SIG-M5 (cell line): ENCODE measurements around the gene LRRC74A.
"Not testable (repeated sequence)": the region's sequence is repeated elsewhere in the genome, so short reads cannot be mapped to it uniquely, and the experiment has no call there.

Experiments
- DNase-seq: peaks from one replicate; lab custom pipeline; 2025; lab: John Stamatoyannopoulos, UW

LRRC74A gene

DNA sequence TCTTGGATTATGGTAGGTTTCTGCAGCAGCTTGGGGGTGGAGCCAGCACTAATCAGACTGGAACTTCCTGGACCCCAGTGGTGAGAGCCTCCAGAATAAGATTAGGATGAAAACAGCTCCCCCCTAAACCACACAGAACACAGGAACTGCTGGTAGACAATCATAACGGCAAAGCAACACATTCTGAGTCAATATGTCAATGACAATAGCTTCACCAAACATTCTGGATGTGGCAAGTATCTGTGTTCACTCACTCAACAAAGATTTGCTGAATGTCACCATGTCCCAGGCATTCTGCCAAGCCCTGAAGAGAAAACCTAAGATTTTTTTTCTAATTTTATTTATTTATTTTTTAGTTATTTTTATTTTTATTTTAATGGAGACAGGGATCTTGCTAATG, 65.2 kb downstream of the LRRC74A start:
- DNase-seq: no peak

DNA sequence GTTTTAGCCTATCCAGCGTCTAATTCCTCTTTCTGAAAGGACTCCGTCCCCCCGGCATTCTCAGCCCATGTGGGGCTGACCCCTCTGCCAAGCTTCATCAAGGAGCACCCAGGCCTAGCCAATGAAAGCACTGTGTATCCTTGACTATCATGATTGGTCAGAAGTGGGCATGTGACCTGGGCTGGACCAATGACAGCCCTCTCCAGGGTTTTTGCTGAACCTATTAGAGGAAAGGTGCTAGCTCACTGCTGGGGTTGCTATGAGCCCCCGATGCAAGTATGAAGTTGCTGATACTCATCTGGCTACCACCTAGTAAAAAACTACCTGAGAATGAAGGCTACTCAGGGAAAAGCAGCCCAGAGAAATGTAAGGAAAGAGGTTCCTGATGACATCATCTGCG, 68.1 kb downstream of the LRRC74A start:
- no peak for DNase-seq

DNA sequence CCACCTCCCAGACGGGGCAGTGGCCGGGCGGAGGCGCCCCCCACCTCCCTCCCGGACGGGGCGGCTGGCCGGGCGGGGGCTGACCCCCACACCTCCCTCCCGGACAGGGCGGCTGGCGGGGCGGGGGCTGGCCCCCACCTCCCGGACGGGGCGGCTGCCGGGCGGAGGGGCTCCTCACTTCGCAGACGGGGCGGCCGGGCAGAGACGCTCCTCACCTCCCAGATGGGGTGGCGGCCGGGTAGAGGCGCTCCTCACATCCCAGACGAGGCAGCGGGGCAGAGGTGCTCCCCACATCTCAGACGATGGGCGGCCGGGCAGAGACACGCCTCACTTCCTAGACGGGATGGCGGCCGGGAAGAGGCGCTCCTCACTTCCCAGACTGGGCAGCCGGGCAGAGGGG, 71.8 kb downstream of the LRRC74A start:
- DNase-seq: not testable (repeated sequence)

DNA sequence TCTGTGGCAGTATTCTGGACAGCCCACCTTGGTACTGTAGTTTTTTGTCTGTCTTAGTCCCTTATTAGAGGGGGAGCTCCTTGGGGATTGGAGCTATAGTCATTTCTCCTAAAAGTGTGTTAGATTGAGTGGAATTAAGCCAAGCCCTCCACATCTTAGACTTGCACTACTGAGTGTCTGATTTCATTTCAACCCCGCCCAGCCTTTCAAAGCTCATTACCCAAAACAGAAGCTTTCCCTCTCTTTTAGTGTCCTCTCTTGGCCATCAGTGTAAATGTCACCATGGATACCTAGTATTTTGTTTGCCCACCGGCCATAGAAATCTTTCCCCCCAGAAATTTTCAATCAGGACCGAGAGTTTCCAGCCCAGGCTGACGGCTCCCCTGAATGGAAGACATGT, 74.5 kb downstream of the LRRC74A start:
- no peak for DNase-seq

DNA sequence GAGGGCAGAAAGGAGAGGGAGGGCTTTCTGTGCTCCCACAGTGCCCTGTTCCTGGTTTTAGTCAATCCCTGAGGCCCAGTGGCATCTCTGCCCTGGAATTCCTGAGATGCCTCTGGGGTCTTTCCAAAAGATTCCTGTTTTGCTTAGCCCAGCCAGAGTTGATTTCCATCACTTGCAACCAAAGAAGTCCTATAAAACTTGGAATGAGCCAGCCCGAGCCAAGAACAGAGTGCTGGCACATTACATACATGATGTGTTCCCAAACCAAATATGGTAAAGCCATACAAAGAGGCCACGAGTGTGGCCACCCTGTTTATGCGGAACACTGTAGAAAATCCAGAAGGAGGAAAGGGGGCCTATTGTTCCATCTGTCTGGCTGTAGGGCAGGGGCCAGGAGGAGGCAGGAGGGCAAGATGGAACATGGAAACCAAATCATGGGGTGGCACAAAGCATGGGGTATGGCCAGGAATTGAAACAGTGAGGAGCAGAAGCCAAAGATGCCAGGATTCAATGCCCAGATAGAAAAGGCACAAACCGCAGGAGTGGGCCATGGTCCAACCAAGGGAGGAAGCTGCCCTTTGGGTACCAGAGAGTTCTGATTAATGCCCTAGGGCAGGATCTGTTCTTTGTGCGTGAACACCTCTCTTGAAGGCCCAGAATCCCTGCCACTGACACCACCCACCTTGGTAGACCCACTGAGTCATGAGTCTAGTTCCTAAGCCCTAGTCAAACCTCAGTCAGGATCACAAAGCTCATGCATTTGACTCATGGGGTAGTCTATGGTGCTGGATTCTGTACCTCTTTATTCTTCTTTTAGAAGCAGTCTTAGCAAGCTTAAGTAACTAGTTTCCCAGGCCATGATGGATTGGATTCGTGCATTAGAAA, 75.2 kb downstream of the LRRC74A start:
- DNase-seq: no peak

DNA sequence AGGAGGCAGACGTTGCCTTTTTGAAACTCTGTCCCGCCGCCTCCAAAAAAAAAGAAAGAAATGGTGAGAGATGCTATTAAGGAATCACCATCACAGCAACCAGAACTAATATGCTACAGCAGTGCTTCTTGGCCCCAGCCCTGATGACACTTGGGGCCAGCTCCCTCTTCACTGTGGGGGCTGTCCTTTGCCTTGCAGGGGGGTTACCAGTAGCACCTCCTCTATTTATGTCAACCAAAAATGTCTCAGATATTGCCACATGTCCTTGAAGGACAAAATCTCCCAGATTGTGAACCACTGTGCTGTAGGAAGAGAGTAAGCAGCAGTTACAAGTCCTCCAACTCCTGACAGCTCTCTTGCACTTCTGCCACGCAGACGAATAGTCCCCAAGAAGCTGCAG, 76.4 kb downstream of the LRRC74A start:
- DNase-seq: no peak

DNA sequence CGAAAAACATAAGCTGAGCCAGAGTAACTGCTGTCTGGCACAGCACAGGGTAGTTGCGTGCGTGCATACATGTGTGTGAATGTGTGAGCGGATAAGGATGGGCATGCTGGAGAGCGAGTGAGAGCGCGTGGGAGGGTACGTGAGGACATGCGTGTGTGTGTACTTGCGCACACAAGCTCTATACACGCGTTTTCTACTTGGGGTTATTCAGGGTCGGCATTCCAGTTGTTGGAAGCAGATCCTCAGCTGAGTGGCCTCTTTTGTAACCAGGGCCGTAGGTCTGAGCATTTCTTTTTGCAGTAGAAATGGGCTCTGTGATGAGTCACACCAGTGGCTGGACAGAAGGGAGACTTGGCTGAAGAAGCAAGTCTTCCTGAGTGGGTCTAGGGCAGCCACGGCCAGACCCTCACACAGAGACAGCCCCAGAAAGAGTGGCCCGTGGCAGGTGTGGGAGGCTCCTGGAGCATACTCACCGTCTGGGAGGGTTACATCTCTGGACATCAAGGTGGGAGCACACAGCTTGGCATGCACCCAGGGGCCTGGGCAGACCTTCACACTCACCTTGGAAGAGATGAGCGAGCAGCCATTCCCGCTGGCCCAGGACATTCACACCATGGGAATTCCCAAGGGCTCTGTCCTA, 78.0 kb downstream of the LRRC74A start:
- DNase-seq: no peak

DNA sequence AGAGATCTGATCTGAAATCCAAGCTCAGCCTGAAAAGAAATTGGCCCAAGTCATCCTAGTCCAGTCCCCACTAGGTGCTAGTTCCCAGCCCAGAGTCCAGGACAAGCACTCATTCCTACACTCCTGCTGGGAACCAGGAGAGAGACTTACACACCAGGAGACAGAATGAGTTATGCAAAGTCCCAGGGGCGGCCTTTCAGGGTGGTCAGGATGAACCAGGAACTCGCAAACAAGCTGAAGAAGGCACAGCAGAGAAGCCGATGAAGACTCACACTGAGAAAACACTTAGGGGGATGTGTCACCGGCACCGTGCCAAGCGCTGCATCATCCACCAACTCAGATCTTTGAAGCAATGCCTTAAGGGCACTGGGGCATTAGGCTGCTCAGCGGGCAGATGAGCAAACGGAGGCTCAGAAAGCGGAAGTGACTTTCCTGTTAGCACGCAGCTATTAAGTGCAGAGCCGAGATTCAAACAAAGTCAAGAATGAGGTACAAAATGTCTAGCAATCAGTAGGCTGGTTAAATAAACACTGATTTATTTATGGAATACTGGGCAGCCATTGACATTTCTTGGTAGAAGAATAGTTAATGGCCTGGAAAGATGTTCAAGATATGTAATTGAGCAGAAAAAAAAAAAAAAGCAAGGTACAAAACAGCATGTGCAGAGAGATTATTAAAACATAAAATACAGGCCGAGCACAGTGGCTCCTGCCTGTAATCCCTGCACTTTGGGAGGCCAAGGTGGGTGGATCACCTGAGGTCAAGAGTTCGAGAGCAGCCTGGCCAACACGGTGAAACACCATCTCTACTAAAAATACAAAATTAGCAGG, 78.7 kb downstream of the LRRC74A start:
- DNase-seq: peak; percentile 43

DNA sequence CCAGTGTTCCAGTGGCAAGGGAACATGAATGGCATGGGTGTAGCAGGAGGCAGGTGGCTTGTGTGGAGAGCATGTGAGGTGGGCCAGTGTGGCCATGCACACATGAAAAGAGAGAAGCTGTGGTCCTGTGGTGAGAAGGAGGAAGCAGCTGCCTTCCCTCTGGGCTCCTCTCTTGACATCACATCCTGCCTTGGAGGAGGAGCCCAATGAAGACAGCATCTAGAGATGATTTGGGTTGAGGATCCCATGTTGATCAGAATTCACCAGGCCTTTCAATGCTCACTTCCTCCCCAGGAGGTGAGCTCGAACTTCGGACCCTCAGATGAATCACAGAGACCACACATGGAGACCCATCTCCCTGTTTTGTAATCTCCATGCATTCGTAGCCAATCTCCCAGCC, 82.6 kb downstream of the LRRC74A start:
- peak; percentile 3 for DNase-seq

DNA sequence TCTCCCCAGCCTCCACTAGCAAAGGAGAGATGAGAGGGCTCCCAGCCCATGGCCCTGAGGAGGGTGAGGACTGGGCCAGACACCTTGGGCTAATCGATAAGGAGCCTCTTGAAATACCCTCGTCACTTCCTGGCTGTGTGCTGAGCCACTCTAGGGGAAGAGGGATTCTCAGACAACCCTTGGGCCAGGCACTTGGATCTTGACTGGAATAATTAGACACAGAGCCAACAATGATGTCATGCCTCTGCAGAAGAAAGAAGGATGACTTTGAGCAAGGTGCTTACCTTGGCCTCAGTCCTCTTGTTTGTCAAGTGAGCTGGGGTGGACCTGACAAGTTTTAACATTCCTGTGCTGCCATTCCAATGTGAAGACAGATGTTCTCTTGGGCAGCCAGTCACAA, 83.1 kb downstream of the LRRC74A start:
- no peak for DNase-seq

DNA sequence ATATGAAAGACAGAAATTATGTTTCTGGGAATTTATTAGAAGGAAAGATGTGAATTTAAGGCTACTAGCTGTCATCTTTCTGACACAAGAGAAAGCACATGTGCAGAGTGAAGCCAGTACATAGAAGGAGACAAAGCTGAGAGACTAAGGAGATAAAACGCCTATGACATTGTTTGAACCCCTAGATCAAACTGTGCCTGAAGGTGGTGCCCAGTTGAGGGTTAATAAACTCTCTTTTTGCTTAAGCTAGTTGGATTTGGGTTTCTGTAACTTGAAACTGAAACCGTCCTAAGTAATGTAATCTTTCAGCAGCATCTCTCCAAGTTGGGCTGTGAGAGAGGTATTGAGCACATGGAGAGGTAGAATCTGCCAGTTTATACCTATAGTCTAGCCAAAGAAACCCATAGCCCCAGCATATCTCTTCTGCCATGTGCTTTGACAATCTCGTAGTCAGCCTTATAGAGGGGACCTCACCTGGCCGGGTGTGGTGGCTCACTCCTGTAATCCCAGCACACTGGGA, 84.2 kb downstream of the LRRC74A start:
- DNase-seq: no peak

DNA sequence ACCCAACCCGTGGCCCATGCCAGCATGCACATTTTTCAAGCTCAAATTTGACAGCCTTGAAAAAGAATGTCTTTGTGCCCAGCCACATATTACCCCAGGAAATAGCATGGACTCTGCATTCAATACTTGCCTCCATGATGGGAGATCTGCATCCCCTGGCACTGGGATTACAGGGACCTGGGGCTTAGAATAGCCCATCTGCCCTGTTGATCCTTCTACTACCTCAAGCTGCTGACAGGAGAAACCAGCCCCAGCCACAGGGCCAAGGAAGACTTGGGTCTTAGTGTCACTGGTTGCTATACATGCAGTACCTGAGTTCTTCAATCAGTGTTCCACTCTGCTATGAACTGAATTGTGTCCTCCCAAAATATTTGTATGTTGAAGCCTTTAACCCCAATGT, 85.3 kb downstream of the LRRC74A start:
- no peak for DNase-seq

DNA sequence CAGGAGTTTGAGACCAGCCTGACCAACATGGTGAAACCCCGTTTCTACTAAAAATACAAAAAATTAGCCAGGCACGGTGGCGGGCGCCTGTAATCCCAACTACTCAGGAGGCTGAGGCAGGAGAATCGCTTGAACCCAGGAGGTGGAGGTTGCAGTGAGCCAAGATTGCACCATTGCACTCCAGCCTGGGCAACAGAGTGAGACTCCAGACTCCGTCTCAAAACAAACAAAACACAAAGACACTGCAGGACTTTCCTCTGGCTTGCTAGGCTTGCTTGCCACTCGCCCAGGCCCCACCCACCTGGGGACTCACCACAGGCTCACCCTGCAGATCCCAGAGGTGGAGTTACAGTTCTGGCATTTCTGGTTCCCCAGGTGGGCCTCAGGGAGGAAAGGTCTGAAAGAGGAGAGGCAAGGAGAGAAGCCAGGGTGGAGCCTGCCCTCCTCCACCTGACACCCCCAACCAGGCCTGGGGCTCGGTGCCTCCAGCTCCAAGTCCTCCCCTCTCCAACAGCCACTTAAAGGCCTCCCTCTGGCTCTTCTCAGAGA, 88.4 kb downstream of the LRRC74A start:
- DNase-seq: not testable (repeated sequence)

DNA sequence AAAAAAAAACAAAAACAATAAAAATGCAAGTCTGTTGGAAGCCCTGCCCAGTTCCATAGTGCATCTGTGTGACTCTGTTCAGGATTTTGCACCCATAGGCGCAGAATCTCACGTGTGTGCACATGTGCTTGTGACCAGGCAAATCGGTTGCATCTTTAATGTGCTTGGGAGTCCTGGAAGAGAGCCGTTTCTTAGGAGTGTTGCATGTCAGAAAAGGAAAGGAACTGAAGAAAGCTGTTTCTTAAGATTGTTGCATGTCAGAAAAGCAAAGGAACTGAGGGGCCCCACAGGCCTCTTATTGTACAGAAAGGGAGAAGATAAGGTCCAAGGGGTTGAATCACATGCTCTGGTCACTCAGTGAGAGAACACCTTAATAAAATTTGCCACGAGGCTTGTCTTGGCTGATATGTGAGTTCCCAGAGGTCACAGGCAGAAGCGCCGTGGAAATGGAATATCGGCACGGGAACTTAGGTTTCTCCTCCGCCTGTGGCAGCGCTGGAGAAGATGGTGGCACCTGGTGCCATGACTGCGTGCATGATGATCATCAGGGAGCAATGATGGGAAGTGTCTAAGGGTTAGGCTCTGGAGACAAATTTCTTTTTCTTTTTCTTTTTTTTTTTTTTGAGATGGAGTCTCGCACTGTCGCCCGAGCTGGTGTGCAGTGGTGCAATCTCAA, 90.0 kb downstream of the LRRC74A start:
- no peak for DNase-seq

DNA sequence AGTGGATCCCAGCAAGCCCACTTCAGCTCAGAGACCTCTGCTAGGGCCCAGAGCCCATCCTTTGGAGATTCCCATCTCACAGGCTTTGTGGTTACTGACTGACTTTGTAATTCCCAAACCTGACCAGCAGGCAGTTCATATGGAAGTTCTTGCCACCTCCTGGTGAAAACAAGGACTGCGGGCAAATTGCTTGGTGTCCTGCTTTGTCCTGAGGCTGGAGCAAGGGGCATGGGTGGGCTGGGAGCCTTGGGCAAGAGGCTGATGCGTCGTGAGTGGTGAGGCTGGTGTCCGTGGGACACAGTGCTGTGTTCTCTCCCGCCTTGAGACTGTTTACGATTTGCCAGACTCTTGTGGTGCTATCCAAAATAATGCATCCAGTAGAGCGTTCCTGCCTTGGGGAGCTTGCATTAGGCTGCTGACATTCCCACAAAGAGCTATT, 91.0 kb downstream of the LRRC74A start:
- no peak for DNase-seq

DNA sequence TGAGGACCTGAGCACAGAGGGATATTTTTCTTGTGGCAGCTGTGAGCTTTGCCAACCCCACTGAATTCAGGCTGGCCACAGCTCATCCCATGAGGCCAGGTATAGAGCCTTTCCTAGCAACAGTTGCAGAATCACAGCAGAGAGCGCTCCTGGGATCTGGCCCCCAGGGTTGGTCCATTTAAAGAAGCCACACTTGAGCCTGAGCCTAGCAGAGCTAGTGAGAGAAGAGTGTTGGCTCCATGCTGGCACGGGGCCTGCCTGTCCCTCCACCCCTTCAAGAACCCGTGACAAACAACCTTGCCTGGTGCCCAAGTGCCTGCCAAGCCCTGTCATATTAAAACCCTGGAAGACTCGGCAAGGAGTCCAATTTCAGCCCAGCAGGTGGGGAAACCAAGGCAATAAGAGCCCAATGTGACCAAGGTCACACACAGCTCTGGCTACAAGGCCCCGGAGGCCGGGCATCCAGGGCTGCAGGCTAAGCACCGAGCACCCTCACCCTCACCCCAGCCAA, 91.6 kb downstream of the LRRC74A start:
- no peak for DNase-seq

DNA sequence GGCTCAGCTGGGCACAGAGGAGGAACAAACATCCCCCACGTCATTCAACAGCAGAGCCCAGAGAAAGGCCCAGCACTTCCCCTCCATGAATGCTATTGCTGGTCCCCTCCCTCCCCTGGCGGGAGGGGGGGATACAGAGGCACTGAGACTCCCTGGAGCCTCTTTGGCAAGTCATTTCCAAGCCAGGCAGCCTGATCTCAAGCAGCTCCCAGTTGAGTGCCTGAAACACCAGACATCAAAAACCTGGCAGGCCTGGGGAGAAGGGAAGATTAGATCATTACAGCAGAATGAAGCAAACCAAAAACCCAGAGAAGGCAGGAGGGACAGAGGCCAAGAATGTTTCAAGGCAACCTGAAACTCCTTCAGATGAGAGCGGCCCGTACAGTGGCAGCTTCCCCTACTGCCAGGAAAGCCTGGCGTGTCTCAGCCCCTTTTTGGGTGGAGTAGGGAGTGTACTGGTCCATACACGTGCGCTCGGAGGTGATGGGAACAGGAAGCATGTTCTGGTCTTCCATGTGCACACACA, 92.1 kb downstream of the LRRC74A start:
- DNase-seq: no peak

DNA sequence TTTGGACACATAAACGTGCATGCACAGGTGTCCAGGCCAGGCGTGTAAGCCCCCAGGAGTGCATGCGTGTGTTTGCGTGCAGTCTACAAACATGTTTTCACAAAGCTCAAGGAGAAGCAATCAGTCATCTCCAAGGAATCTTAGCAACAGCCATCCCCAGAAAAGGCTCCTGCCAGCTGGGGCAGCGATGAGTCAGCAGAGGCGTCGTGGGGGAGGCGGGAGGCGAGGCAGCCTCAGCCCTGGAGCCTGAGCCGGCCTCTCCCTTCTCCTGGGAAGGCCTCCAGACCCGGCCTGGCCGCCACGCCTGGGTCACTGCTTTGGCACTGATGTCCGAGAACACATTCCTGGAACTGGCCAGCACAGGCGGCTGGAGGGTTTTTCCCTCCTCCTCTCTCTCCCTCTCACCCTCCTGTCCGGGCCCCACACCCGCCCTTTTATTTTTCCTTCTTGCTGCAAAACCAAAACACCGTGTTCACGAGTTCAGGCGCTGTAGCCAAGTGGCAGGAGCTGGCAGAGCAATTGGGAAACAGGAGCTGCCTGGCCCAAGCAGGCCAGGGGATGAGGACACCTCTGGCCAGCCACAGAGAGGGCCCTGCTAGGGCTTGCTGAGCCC, 92.7 kb downstream of the LRRC74A start:
- DNase-seq: no peak
